Measurements from ENCODE around the gene ERMP1. TPM values are rescaled to one million over a fixed set of nuclear protein-coding genes. Genes with fewer than 3 reads are reported as not detected.

ERMP1 gene
- total RNA-seq, 1 donor from 2014 or later = 11.0 TPM

DNA sequence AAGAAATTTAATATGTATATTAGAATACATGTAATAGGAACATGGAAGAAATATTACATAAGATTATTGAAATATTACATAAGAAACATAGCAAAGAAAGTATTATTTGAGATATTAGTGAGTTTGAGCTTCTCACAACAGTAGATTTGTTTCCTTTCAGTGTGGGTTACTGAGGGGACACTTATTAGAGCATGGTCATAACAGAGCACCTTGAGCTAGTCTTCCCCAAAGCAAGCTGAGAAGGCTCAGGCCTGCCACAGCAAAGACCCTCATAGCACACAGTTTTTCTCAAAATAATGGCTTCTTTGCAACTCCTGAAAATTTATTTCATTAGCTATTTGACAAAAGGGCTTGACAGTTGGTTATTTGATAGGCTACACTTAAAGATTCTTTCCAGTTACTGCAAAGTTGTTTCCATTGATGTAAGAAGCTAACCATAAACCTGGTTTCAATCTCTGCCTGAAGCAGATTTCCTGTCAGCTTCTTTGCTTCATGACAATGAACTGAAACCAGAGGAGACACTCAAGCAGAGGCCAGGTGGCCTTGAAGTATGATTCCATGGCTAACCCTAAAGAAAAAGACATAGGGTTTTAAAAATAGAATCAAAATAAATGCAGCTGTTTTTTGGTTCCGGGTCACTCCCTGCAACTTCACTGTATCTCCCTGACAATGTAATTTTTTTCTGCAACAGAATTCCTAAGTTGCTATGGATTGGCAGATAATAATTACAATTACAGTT lies 68.6 kb downstream of the ERMP1 start:
- peak overlapping the region; percentile 20 for H3K27ac ChIP-seq (ENCODE audit: low read depth, low read length)
- H3K27me3 ChIP-seq (ENCODE audit: control insufficient read depth in 3 of 3, insufficient read depth in 3 of 3, low read length in 3 of 3) = no peaks in the 10 kb centered on the region
- H3K9me3 ChIP-seq (ENCODE audit: control insufficient read depth in 3 of 3, low read length in 3 of 3) = no peaks in the 10 kb centered on the region
- peaks cover 18 to 57% (median 45%) of the 10 kb centered on the region in 3 donors for H3K36me3 ChIP-seq (ENCODE audit: control insufficient read depth in 3 of 3, insufficient read depth in 3 of 3, low read length in 3 of 3)
- H3K9ac ChIP-seq (ENCODE audit: low read depth in 1 of 3, low read length in 3 of 3) = no peak overlapping the region
- H3K4me3 ChIP-seq (ENCODE audit: low read length in 3 of 3) = no peak overlapping the region
- peaks cover 0 to 4% (median 2%) of the 10 kb centered on the region in 3 donors for H3K4me1 ChIP-seq (ENCODE audit: control insufficient read depth in 3 of 3, insufficient read depth in 3 of 3, low read length in 3 of 3)

DNA sequence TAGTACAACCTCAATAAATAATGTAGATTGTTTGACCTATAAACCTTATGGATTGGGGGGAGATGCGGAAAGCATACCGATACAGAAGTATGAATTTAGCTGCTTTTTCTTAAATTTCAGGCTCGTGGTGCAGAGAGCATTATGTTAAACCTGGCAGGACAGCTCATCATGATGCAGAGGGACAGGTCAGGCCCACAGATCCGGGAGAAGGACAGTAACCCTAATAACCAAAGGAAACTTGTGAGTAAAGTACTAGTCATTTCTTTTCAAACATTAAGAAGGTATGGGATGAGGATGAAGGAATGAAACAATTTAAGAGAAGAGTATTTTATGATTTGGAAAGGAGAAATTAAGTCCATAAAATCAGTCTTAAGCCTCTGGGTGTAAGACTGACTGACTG lies 70.5 kb downstream of the ERMP1 start:
- H3K27ac ChIP-seq (ENCODE audit: low read depth, low read length) = no peak overlapping the region
- H3K4me1 ChIP-seq (ENCODE audit: control insufficient read depth in 3 of 3, insufficient read depth in 3 of 3, low read length in 3 of 3) = peaks cover 0 to 4% (median 2%) of the 10 kb centered on the region in 3 donors
- H3K27me3 ChIP-seq (ENCODE audit: control insufficient read depth in 3 of 3, insufficient read depth in 3 of 3, low read length in 3 of 3) = no peaks in the 10 kb centered on the region
- peaks cover 14 to 46% (median 42%) of the 10 kb centered on the region in 3 donors for H3K36me3 ChIP-seq (ENCODE audit: control insufficient read depth in 3 of 3, insufficient read depth in 3 of 3, low read length in 3 of 3)
- H3K4me3 ChIP-seq (ENCODE audit: low read length in 3 of 3) = no peak overlapping the region
- H3K9me3 ChIP-seq (ENCODE audit: control insufficient read depth in 3 of 3, low read length in 3 of 3) = no peaks in the 10 kb centered on the region
- H3K9ac ChIP-seq (ENCODE audit: low read depth in 1 of 3, low read length in 3 of 3) = no peak overlapping the region

DNA sequence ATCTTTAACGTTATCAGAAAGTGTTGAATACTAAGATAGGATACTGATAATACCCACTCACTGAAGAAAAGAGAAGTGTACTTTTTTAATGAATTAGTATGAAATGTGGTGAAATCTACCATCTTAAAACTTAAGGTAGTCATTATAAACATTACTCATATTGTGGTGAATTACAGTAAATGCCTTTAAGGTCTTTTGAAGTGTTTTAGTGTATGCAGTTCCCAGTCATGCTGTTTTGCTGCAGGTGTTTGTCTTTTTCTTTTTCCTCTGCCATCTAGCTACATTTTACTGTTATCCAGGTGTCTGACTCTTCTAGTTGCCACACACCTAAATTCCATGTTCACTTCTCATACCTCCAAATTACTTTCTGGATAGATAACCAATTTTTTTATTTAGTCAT lies 72.6 kb downstream of the ERMP1 start:
- Histone ChIP-seq H3K9me3 (ENCODE audit: control insufficient read depth in 3 of 3, low read length in 3 of 3) (no peaks in the 10 kb centered on the region), H3K4me3 (ENCODE audit: low read length in 3 of 3) (no peak overlapping the region), H3K27me3 (ENCODE audit: control insufficient read depth in 3 of 3, insufficient read depth in 3 of 3, low read length in 3 of 3) (no peaks in the 10 kb centered on the region), H3K27ac (ENCODE audit: low read depth, low read length) (no peak overlapping the region), H3K36me3 (ENCODE audit: control insufficient read depth in 3 of 3, insufficient read depth in 3 of 3, low read length in 3 of 3) (peaks cover 12 to 37% (median 31%) of the 10 kb centered on the region in 3 donors), H3K9ac (ENCODE audit: low read depth in 1 of 3, low read length in 3 of 3) (no peak overlapping the region), H3K4me1 (ENCODE audit: control insufficient read depth in 3 of 3, insufficient read depth in 3 of 3, low read length in 3 of 3) (peaks cover 0 to 4% (median 2%) of the 10 kb centered on the region in 3 donors)

DNA sequence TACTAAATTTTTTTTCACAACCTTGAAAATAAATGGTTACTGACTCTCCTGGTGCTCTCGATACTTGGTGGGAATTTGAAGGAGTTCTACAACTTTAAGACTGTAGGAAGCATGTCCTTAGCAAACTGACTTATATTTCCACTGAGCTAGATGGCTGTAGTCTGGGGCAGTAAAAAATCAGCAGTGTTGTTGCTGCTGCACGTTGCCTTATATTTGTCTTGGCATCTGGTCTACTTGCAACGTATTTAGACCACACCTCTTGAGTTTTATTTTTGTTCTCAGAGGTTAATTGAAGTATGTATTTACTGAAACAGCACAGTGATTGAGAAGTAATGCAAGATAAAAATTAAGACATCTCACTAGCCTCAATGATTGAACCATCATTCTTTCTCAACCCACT lies 76.3 kb downstream of the ERMP1 start:
- no peaks in the 10 kb centered on the region for H3K4me1 ChIP-seq (ENCODE audit: control insufficient read depth in 3 of 3, insufficient read depth in 3 of 3, low read length in 3 of 3)
- peaks cover 7 to 16% (median 13%) of the 10 kb centered on the region in 3 donors for H3K36me3 ChIP-seq (ENCODE audit: control insufficient read depth in 3 of 3, insufficient read depth in 3 of 3, low read length in 3 of 3)
- no peak overlapping the region for H3K27ac ChIP-seq (ENCODE audit: low read depth, low read length)
- H3K27me3 ChIP-seq (ENCODE audit: control insufficient read depth in 3 of 3, insufficient read depth in 3 of 3, low read length in 3 of 3) = no peaks in the 10 kb centered on the region
- no peak overlapping the region for H3K9ac ChIP-seq (ENCODE audit: low read depth in 1 of 3, low read length in 3 of 3)
- H3K9me3 ChIP-seq (ENCODE audit: control insufficient read depth in 3 of 3, low read length in 3 of 3) = no peaks in the 10 kb centered on the region
- no peak overlapping the region for H3K4me3 ChIP-seq (ENCODE audit: low read length in 3 of 3)

DNA sequence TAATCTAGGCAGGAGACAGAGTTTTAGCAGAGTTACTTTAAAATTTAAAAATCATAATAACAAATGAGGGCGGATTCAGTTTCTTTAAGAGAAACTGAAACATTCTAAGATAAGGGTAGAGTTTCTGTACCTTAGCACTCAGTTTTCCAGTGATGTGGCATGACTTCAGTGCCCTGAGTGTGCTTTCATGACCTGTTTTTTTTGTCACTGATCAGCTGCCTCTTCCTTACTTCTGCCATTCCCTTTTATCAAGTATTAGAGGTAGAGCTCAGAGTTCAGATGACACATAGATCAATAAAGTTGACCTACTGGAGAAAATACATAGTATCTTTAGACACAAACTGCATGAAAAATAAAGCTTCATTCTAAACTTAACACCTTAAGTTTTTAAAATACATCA lies 82.3 kb downstream of the ERMP1 start:
- Histone ChIP-seq H3K4me1 (ENCODE audit: control insufficient read depth in 3 of 3, insufficient read depth in 3 of 3, low read length in 3 of 3) (no peaks in the 10 kb centered on the region), H3K27ac (ENCODE audit: low read depth, low read length) (no peak overlapping the region), H3K9ac (ENCODE audit: low read depth in 1 of 3, low read length in 3 of 3) (no peak overlapping the region), H3K9me3 (ENCODE audit: control insufficient read depth in 3 of 3, low read length in 3 of 3) (no peaks in the 10 kb centered on the region), H3K4me3 (ENCODE audit: low read length in 3 of 3) (no peak overlapping the region), H3K27me3 (ENCODE audit: control insufficient read depth in 3 of 3, insufficient read depth in 3 of 3, low read length in 3 of 3) (no peaks in the 10 kb centered on the region), H3K36me3 (ENCODE audit: control insufficient read depth in 3 of 3, insufficient read depth in 3 of 3, low read length in 3 of 3) (peaks cover 0 to 22% (median 0%) of the 10 kb centered on the region in 3 donors)

GRCh38 chr9:5749306-5749705 lies 83.6 kb downstream of the ERMP1 start:
- H3K9me3 ChIP-seq (ENCODE audit: control insufficient read depth in 3 of 3, low read length in 3 of 3) = no peaks in the 10 kb centered on the region
- H3K27me3 ChIP-seq (ENCODE audit: control insufficient read depth in 3 of 3, insufficient read depth in 3 of 3, low read length in 3 of 3) = no peaks in the 10 kb centered on the region
- H3K27ac ChIP-seq (ENCODE audit: low read depth, low read length) = no peak overlapping the region
- no peak overlapping the region for H3K4me3 ChIP-seq (ENCODE audit: low read length in 3 of 3)
- peaks cover 0 to 26% (median 0%) of the 10 kb centered on the region in 3 donors for H3K36me3 ChIP-seq (ENCODE audit: control insufficient read depth in 3 of 3, insufficient read depth in 3 of 3, low read length in 3 of 3)
- no peaks in the 10 kb centered on the region for H3K4me1 ChIP-seq (ENCODE audit: control insufficient read depth in 3 of 3, insufficient read depth in 3 of 3, low read length in 3 of 3)
- H3K9ac ChIP-seq (ENCODE audit: low read depth in 1 of 3, low read length in 3 of 3) = no peak overlapping the region

DNA sequence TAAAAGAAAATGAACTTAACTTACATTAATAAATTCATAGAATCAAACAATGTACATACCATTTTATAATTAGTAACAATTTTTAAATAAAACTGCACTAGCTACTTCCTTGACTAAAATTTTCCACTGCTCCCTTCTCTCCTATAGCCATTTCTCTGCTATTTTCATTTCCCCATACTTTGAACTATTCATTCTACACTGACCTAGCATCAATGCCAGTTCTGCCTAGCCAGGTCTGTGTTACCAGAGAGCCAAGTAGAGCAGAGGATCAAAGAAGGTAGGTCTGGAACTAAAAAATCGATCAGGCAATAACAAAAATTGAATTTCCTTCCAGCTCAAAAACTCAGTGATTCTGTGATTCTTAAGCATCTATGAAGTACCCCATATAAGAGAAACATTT lies 84.5 kb downstream of the ERMP1 start:
- no peak overlapping the region for H3K27ac ChIP-seq (ENCODE audit: low read depth, low read length)
- H3K9ac ChIP-seq (ENCODE audit: low read depth in 1 of 3, low read length in 3 of 3) = no peak overlapping the region
- H3K4me3 ChIP-seq (ENCODE audit: low read length in 3 of 3) = no peak overlapping the region
- H3K36me3 ChIP-seq (ENCODE audit: control insufficient read depth in 3 of 3, insufficient read depth in 3 of 3, low read length in 3 of 3) = peaks cover 0 to 28% (median 0%) of the 10 kb centered on the region in 3 donors
- no peaks in the 10 kb centered on the region for H3K27me3 ChIP-seq (ENCODE audit: control insufficient read depth in 3 of 3, insufficient read depth in 3 of 3, low read length in 3 of 3)
- H3K9me3 ChIP-seq (ENCODE audit: control insufficient read depth in 3 of 3, low read length in 3 of 3) = no peaks in the 10 kb centered on the region
- H3K4me1 ChIP-seq (ENCODE audit: control insufficient read depth in 3 of 3, insufficient read depth in 3 of 3, low read length in 3 of 3) = no peaks in the 10 kb centered on the region

DNA sequence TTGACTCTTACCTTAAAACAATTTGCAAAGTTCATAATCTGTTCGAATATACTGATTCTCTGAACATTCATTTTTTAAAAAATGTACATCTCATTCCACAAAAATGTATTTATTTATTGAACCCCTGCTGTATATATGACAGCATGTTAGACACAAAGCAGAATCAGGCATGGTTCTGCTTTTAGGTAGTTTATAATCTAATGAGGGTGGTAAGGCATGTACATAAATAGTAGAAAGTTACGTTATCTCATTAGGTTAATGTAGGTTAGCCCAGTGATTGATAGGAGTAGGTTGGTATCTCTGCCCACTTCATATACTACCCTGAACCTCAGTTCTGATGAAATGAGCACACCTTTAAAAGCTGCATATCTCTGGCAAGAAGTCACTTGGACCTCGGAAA lies 89.8 kb downstream of the ERMP1 start:
- H3K27me3 ChIP-seq (ENCODE audit: control insufficient read depth in 3 of 3, insufficient read depth in 3 of 3, low read length in 3 of 3) = no peaks in the 10 kb centered on the region
- no peaks in the 10 kb centered on the region for H3K9me3 ChIP-seq (ENCODE audit: control insufficient read depth in 3 of 3, low read length in 3 of 3)
- H3K4me1 ChIP-seq (ENCODE audit: control insufficient read depth in 3 of 3, insufficient read depth in 3 of 3, low read length in 3 of 3) = no peaks in the 10 kb centered on the region
- H3K36me3 ChIP-seq (ENCODE audit: control insufficient read depth in 3 of 3, insufficient read depth in 3 of 3, low read length in 3 of 3) = peaks cover 0 to 25% (median 4%) of the 10 kb centered on the region in 3 donors
- H3K27ac ChIP-seq (ENCODE audit: low read depth, low read length) = no peak overlapping the region
- H3K9ac ChIP-seq (ENCODE audit: low read depth in 1 of 3, low read length in 3 of 3) = no peak overlapping the region
- no peak overlapping the region for H3K4me3 ChIP-seq (ENCODE audit: low read length in 3 of 3)

- Histone ChIP-seq H3K4me1 (ENCODE audit: control insufficient read depth in 3 of 3, insufficient read depth in 3 of 3, low read length in 3 of 3) (no peaks in the 10 kb centered on the region), H3K27me3 (ENCODE audit: control insufficient read depth in 3 of 3, insufficient read depth in 3 of 3, low read length in 3 of 3) (no peaks in the 10 kb centered on the region), H3K9ac (ENCODE audit: low read depth in 1 of 3, low read length in 3 of 3) (no peak overlapping the region), H3K9me3 (ENCODE audit: control insufficient read depth in 3 of 3, low read length in 3 of 3) (no peaks in the 10 kb centered on the region), H3K4me3 (ENCODE audit: low read length in 3 of 3) (no peak overlapping the region), H3K36me3 (ENCODE audit: control insufficient read depth in 3 of 3, insufficient read depth in 3 of 3, low read length in 3 of 3) (peaks cover 0 to 8% (median 5%) of the 10 kb centered on the region in 3 donors), H3K27ac (ENCODE audit: low read depth, low read length) (no peak overlapping the region)
Measured at GRCh38 chr9:5736563-5737346, 96.2 kb downstream of the ERMP1 start.

DNA sequence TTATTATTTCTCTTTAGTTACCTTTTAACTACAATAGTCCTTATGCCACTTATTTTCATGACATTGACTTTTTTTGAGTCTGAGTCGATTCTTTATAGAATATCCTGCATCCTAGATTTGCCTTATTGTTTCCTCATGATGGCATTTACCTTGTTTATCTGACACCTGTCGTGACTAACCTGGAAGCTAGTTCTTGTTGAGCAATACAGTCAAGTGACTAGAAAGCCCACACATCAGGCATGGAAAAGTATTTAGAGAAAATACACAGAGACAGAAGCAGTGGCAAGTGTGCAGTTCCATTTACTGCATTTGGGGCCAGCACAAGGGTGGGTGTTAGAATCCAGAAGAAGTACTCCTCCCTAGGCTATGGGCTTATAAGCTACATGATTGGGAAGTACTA lies 97.8 kb downstream of the ERMP1 start:
- H3K36me3 ChIP-seq (ENCODE audit: control insufficient read depth in 3 of 3, insufficient read depth in 3 of 3, low read length in 3 of 3) = peaks cover 0 to 7% (median 5%) of the 10 kb centered on the region in 3 donors
- no peaks in the 10 kb centered on the region for H3K27me3 ChIP-seq (ENCODE audit: control insufficient read depth in 3 of 3, insufficient read depth in 3 of 3, low read length in 3 of 3)
- H3K9ac ChIP-seq (ENCODE audit: low read depth in 1 of 3, low read length in 3 of 3) = no peak overlapping the region
- H3K4me1 ChIP-seq (ENCODE audit: control insufficient read depth in 3 of 3, insufficient read depth in 3 of 3, low read length in 3 of 3) = no peaks in the 10 kb centered on the region
- H3K9me3 ChIP-seq (ENCODE audit: control insufficient read depth in 3 of 3, low read length in 3 of 3) = no peaks in the 10 kb centered on the region
- H3K4me3 ChIP-seq (ENCODE audit: low read length in 3 of 3) = no peak overlapping the region
- no peak overlapping the region for H3K27ac ChIP-seq (ENCODE audit: low read depth, low read length)
